SJCRH30 (cell line): ENCODE results near the gene NMNAT3. TPM values are rescaled to one million over a fixed set of nuclear protein-coding genes. Genes with fewer than 3 reads are reported as not detected.

ENCODE experiments used
- DNase-seq, 2 experiments: peaks; one replicate each; pipeline ENCODE4 v3.0.0-alpha.2; 2015 to 2020
- H3K27ac ChIP-seq: fragments of 250-450 bp; sonication (Bioruptor Pico); 2 replicates; pipeline ENCODE4 v1.5.1; 2020; ENCODE audit warnings: mild to moderate bottlenecking, moderate library complexity
- H3K27me3 ChIP-seq: fragments of 250-450 bp; sonication (Bioruptor Pico); 2 replicates; pipeline ENCODE4 v1.5.1; 2020; ENCODE audit warnings: mild to moderate bottlenecking, moderate library complexity
- H3K36me3 ChIP-seq: fragments of 250-450 bp; sonication (Bioruptor Pico); 2 replicates; pipeline ENCODE4 v1.5.1; 2020; ENCODE audit warnings: mild to moderate bottlenecking, moderate library complexity
- H3K4me1 ChIP-seq: fragments of 250-450 bp; sonication (Bioruptor Pico); 2 replicates; pipeline ENCODE4 v1.5.1; 2020; ENCODE audit warnings: mild to moderate bottlenecking, moderate library complexity
- H3K4me3 ChIP-seq: fragments of 250-450 bp; sonication (Bioruptor Pico); 2 replicates; pipeline ENCODE4 v1.5.1; 2020; ENCODE audit warnings: mild to moderate bottlenecking, moderate library complexity
- H3K9me3 ChIP-seq: fragments of 250-450 bp; sonication (Bioruptor Pico); replicated peaks from 2 replicates; pipeline ENCODE4 v1.5.1; 2020; ENCODE audit warnings: mild to moderate bottlenecking, moderate library complexity
- total RNA-seq: library from RNA; depleted of rRNA; stranded (reverse); fragments of >200 nt; shearing (Covaris generic); gene quantifications from 2 replicates; pipeline ENCODE4 v1.2.3, GENCODE V29; 2014

NMNAT3 gene
- total RNA-seq, 1 experiment from 2014 or later = 0.28 TPM

- Histone ChIP-seq H3K4me1 (no peaks in the 10 kb centered on the region; the same call in 1 of the 2 replicates), H3K27ac (no peak overlapping the region), H3K36me3 (peaks cover 56% of the 10 kb centered on the region), H3K27me3 (no peaks in the 10 kb centered on the region), H3K9me3 (no peaks in the 10 kb centered on the region), H3K4me3 (no peak overlapping the region)
- DNase-seq = no peak
Observed at GRCh38 chr3:139527265-139527664, 150.5 kb downstream of the NMNAT3 start.

GRCh38 chr3:139526146-139526545 lies 151.6 kb downstream of the NMNAT3 start:
- Histone ChIP-seq H3K9me3 (no peaks in the 10 kb centered on the region), H3K27ac (no peak overlapping the region), H3K4me1 (no peaks in the 10 kb centered on the region), H3K4me3 (no peak overlapping the region), H3K27me3 (no peaks in the 10 kb centered on the region), H3K36me3 (peaks cover 57% of the 10 kb centered on the region)
- no peak for DNase-seq

GRCh38 chr3:139524841-139525636 lies 152.7 kb downstream of the NMNAT3 start:
- DNase-seq = no peak
- Histone ChIP-seq H3K27ac (no peak overlapping the region), H3K27me3 (no peaks in the 10 kb centered on the region), H3K4me3 (no peak overlapping the region), H3K9me3 (no peaks in the 10 kb centered on the region), H3K36me3 (peaks cover 50% of the 10 kb centered on the region), H3K4me1 (no peaks in the 10 kb centered on the region)

GRCh38 chr3:139523718-139524117 lies 154.1 kb downstream of the NMNAT3 start:
- Histone ChIP-seq H3K27me3 (no peaks in the 10 kb centered on the region), H3K36me3 (peaks cover 40% of the 10 kb centered on the region), H3K4me1 (no peaks in the 10 kb centered on the region), H3K4me3 (no peak overlapping the region), H3K27ac (no peak overlapping the region), H3K9me3 (no peaks in the 10 kb centered on the region)
- DNase-seq = no peak

DNA sequence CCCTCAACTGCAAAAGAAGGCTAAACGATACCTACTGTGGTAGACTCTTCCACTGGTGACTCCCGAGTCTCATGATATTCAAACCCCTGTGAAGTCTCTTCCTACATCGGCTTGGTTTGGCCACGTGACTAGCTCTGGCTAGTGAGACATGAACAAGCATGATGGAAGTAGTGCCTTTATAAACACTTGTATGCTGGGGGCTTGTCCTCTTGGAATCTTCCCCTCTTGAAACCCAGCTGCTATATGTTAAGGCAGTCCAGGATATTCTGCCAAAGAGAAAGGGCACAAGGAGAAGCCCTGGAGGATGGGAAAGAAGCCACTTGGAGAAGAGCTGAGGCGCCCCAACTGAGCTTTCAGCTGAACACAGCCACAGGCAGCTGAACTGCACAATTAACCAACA lies 154.6 kb downstream of the NMNAT3 start:
- Histone ChIP-seq H3K27me3 (no peaks in the 10 kb centered on the region), H3K9me3 (no peaks in the 10 kb centered on the region), H3K4me1 (no peaks in the 10 kb centered on the region), H3K4me3 (no peak overlapping the region), H3K36me3 (peaks cover 34% of the 10 kb centered on the region), H3K27ac (no peak overlapping the region)
- DNase-seq = no peak

- no peaks in the 10 kb centered on the region for H3K27me3 ChIP-seq
- peak in 1 of 2 experiments; percentile 30 for DNase-seq
- no peaks in the 10 kb centered on the region for H3K9me3 ChIP-seq
- H3K4me1 ChIP-seq = no peaks in the 10 kb centered on the region
- H3K27ac ChIP-seq = no peak overlapping the region
- H3K36me3 ChIP-seq = peaks cover 33% of the 10 kb centered on the region
- H3K4me3 ChIP-seq = no peak overlapping the region
Observed at GRCh38 chr3:139522421-139522820, 155.4 kb downstream of the NMNAT3 start.

- Histone ChIP-seq H3K27ac (no peak overlapping the region), H3K36me3 (peaks cover 35% of the 10 kb centered on the region)
Observed at GRCh38 chr3:139521816-139522215, 156.0 kb downstream of the NMNAT3 start.

GRCh38 chr3:139521144-139521543 lies 156.6 kb downstream of the NMNAT3 start:
- H3K36me3 ChIP-seq = peaks cover 35% of the 10 kb centered on the region
- H3K4me1 ChIP-seq = no peaks in the 10 kb centered on the region
- no peak overlapping the region for H3K27ac ChIP-seq
- no peak for DNase-seq
- H3K4me3 ChIP-seq = no peak overlapping the region
- no peaks in the 10 kb centered on the region for H3K27me3 ChIP-seq
- H3K9me3 ChIP-seq = no peaks in the 10 kb centered on the region

More at GRCh38 chr3:139521816-139522215, 156.0 kb downstream of the NMNAT3 start:
- no peaks in the 10 kb centered on the region for H3K27me3 ChIP-seq
- no peak overlapping the region for H3K4me3 ChIP-seq
- H3K9me3 ChIP-seq = no peaks in the 10 kb centered on the region
- no peak for DNase-seq
- H3K4me1 ChIP-seq = no peaks in the 10 kb centered on the region

DNA sequence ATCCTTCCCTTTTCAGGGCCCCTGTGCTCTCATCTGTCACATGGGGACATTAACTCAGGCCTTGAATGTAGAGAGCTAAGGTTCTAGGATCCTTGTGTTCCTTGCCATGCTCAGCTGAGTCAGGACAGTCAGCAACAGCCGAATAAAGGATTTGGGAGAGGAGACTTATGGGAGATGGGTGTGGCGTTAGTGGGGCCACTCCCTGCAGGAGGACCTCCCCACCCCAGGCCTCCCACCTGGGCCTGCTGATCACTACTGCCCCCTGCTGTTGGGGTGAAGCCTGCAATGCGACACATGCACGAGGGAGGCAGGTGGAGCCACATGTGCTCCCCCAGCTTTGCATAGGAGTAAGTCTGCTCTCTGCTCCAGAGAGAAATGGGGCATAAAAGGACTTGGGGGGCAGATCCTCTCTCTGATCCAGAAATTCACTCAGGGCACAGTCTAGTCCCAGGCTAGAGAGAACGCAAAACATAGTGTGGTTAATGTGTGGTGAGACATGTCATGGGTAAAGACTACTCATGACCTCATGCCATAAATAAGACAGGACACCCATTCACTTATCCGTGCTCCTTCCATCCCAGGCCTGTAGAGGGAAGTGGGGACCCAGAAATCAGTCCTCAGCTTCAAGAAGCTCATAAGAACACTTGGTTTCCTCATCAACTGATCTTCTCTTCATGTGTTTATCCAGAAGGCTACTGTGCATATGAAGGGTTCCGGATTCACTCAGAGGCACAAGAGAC lies 157.6 kb downstream of the NMNAT3 start:
- peak in 1 of 2 experiments; percentile 54 for DNase-seq
- peaks cover 30% of the 10 kb centered on the region for H3K36me3 ChIP-seq
- H3K27me3 ChIP-seq = no peaks in the 10 kb centered on the region
- H3K9me3 ChIP-seq = no peaks in the 10 kb centered on the region
- H3K4me1 ChIP-seq = no peaks in the 10 kb centered on the region
- no peak overlapping the region for H3K4me3 ChIP-seq
- no peak overlapping the region for H3K27ac ChIP-seq

- no peak overlapping the region for H3K27ac ChIP-seq
- no peaks in the 10 kb centered on the region for H3K27me3 ChIP-seq
- H3K4me1 ChIP-seq = no peaks in the 10 kb centered on the region
- peaks cover 26% of the 10 kb centered on the region for H3K36me3 ChIP-seq
- no peak overlapping the region for H3K4me3 ChIP-seq
- H3K9me3 ChIP-seq = no peaks in the 10 kb centered on the region
- DNase-seq = no peak
Observed at GRCh38 chr3:139518926-139519842, 158.6 kb downstream of the NMNAT3 start.

DNA sequence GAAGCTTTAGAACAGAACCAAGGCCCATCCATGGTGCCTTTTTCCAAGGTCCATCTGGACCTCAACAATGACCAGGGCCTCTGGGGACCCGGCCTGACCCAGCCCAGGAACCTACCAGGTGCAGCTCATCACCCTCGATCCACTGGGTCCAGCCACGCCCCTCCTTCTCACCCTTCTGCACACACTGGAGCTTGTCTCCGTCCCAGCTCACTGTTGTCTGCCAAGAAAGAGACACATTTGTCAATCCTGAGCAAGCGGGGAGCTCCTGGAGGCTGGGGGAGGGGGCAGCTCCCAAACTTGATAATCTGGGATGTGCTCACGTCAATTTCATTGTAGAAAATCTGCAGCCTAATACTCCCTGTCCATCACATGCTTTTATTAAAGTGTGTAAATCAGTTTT lies 159.5 kb downstream of the NMNAT3 start:
- DNase-seq = no peak
- H3K9me3 ChIP-seq = no peaks in the 10 kb centered on the region
- H3K27me3 ChIP-seq = no peaks in the 10 kb centered on the region
- H3K27ac ChIP-seq = no peak overlapping the region
- H3K4me3 ChIP-seq = no peak overlapping the region
- peaks cover 26% of the 10 kb centered on the region for H3K36me3 ChIP-seq
- no peaks in the 10 kb centered on the region for H3K4me1 ChIP-seq

- Histone ChIP-seq H3K27me3 (no peaks in the 10 kb centered on the region), H3K4me1 (no peaks in the 10 kb centered on the region), H3K9me3 (no peaks in the 10 kb centered on the region), H3K36me3 (peaks cover 19% of the 10 kb centered on the region), H3K4me3 (no peak overlapping the region), H3K27ac (no peak overlapping the region)
- no peak for DNase-seq
Observed at GRCh38 chr3:139517321-139518065, 160.3 kb downstream of the NMNAT3 start.

- no peaks in the 10 kb centered on the region for H3K4me1 ChIP-seq
- no peak overlapping the region for H3K27ac ChIP-seq
- H3K4me3 ChIP-seq = no peak overlapping the region
- H3K27me3 ChIP-seq = no peaks in the 10 kb centered on the region
- no peaks in the 10 kb centered on the region for H3K9me3 ChIP-seq
- peaks cover 15% of the 10 kb centered on the region for H3K36me3 ChIP-seq
- DNase-seq = no peak
Observed at GRCh38 chr3:139514741-139515140, 163.0 kb downstream of the NMNAT3 start.
